RWPE1 (cell line): Measurements from ENCODE around the gene RASGRP4.

Source experiments
- CTCF ChIA-PET: fragments of 350-600 bp; sonication (Branson Sonifier 250); formaldehyde crosslinking; extraction: SDS; loops from one replicate; lab custom pipeline; 2021; lab: Yijun Ruan, JAX
- POLR2A ChIA-PET: fragments of 400-600 bp; formaldehyde crosslinking; extraction: SDS; loops from one replicate; lab custom pipeline; 2020; ENCODE audit warnings: antibody characterized with exemption; ENCODE audit not compliant: low non-redundant PET; lab: Yijun Ruan, JAX
- DNase-seq: peaks from one replicate; pipeline ENCODE4 v3.0.0; 2012; ENCODE audit warnings: low spot score
- H3K27ac ChIP-seq: fragments of 450-650 bp; 2 replicates; pipeline ENCODE4 v1.5.1; 2017
- TF ChIP-seq, protein P1 (sequence below): fragments of 450-650 bp; conservative IDR thresholded peaks from 2 replicates; pipeline ENCODE4 v1.5.1; 2017; ENCODE audit warnings: low read depth, mild to moderate bottlenecking

RASGRP4 gene

DNA sequence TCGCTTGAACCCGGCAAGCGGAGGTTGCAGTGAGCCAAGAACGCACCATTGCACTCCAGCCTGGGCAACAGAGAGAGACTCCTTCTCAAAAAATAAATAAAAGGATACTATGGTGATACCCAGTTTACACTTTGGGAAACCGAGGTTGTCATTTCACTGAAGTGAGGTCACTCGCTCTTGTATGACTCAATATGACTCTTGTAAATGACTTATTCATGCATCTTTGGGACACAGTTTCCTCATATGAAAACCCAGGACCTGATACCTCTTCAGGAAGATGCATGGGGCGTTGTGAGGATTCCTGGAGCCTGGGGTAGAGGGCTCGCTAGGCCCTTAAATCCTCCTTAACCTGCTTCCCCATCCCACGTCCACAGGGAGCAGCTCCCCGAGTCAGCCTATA lies 47.2 kb downstream of the RASGRP4 start:
- no peak overlapping the region for H3K27ac ChIP-seq
- ChIA-PET CTCF (no interaction called here), POLR2A (no interaction called here)
- no peak for DNase-seq
- TF ChIP-seq, protein P1, sequence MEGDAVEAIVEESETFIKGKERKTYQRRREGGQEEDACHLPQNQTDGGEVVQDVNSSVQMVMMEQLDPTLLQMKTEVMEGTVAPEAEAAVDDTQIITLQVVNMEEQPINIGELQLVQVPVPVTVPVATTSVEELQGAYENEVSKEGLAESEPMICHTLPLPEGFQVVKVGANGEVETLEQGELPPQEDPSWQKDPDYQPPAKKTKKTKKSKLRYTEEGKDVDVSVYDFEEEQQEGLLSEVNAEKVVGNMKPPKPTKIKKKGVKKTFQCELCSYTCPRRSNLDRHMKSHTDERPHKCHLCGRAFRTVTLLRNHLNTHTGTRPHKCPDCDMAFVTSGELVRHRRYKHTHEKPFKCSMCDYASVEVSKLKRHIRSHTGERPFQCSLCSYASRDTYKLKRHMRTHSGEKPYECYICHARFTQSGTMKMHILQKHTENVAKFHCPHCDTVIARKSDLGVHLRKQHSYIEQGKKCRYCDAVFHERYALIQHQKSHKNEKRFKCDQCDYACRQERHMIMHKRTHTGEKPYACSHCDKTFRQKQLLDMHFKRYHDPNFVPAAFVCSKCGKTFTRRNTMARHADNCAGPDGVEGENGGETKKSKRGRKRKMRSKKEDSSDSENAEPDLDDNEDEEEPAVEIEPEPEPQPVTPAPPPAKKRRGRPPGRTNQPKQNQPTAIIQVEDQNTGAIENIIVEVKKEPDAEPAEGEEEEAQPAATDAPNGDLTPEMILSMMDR, result no peak

DNA sequence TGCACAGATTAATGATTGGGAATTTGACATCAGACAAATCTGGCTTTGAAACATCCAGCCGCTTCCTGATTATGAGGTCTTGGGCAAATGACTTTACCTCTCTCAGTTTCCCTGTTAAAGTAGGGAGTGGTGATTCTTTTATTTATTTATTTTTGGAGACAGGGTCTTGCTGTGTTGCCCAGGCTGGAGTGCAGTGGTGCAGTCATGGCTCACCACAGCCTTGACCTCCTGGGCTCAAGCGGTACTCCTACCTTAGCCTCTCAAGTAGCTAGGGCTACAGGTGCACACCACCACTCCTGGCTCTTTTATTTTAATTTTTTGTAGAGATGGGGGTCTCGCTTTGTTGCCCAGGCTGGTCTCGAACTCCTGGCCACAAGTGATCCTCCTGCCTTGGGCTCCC lies 49.0 kb downstream of the RASGRP4 start:
- POLR2A ChIA-PET, result no interaction called here
- CTCF ChIA-PET, result interaction anchor here (0.5 kb wide), 1 partner anchor 42 kb away, joined by 3 read pairs; no protein-coding TSS in a partner anchor
- no peak overlapping the region for H3K27ac ChIP-seq
- DNase-seq, result no peak
- TF ChIP-seq, protein P1, result no peak

DNA sequence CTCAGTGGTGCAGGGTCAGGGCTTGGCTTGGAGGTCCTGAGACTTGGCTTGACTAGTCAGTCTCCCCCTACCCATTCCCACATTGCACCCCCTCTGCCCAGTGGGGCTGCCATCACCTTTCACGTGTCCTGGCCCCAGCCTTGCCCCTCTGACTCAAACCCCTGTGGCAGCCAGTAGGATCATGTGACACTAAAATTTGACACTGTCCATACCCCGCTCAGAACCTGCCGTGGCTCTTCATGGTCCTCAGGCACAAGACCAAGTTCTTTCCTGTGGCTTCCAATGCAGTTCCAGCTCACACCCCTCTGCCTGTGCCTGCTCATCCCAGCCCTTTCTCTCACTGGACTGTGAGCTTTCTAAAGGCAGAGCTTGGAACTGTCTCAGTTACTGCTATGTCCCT lies 49.4 kb downstream of the RASGRP4 start:
- DNase-seq, result no peak
- peak overlapping the region; percentile 88 for H3K27ac ChIP-seq
- TF ChIP-seq, protein P1, result no peak
- ChIA-PET POLR2A (interaction anchor here (0.5 kb wide), 1 partner anchor 121 kb away, joined by 3 read pairs; no protein-coding TSS in a partner anchor), CTCF (interaction anchor here (0.6 kb wide), 1 partner anchor 393 kb away, joined by 3 read pairs; no protein-coding TSS in a partner anchor)

DNA sequence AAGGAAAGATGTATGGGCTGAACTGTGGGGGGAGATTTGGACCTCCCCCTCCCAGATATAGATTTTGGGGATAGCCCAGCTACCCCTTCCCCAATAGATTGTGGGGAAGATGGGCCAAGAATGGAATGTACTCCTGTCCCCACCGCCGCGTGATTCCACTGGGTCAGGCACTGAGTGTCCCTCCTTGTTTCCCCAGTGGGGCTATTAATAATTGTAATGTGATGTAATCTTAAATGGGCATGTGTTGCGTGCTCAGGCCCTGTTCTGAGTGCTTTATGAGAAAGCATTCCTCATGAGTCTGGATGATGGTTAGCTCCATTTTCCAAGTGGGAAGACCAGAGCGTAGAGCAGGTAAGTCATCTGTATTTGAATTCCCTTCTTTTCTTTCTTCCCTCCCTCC lies 50.3 kb downstream of the RASGRP4 start:
- TF ChIP-seq, protein P1, result no peak
- POLR2A ChIA-PET, result interaction anchor here (1.9 kb wide), 1 partner anchor 12 kb away, joined by 14 read pairs; the partner anchor contains the start of gene GGN
- H3K27ac ChIP-seq, result peak overlapping the region; percentile 88
- CTCF ChIA-PET, result no interaction called here
- DNase-seq, result no peak

DNA sequence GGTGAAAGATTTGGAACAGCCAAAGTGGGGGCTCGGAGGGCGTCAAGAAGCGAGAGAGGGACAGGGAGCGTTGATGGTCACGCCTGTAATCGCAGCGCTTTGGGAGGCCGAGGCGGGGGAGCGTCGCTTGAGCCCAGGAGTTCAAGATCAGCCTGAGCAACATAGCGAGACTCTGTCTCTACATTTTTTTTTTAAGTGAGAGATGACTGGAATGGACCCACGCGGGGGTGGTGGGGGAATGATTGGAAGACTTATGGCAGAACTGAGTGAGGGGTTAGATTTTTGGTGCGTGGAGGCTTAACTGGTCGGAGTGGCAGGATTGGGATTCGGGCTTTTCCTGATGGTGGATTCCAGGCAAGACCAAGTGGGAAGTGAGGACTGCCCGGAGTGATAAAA lies 50.9 kb downstream of the RASGRP4 start:
- H3K27ac ChIP-seq, result peak overlapping the region; percentile 88
- CTCF ChIA-PET, result interaction anchor here (0.7 kb wide), 1 partner anchor 116 kb away, joined by 4 read pairs; no protein-coding TSS in a partner anchor
- no peak for DNase-seq
- POLR2A ChIA-PET, result interaction anchor here (1.9 kb wide), 1 partner anchor 13 kb away, joined by 14 read pairs; the partner anchor contains the start of gene GGN
- TF ChIP-seq, protein P1, result no peak

DNA sequence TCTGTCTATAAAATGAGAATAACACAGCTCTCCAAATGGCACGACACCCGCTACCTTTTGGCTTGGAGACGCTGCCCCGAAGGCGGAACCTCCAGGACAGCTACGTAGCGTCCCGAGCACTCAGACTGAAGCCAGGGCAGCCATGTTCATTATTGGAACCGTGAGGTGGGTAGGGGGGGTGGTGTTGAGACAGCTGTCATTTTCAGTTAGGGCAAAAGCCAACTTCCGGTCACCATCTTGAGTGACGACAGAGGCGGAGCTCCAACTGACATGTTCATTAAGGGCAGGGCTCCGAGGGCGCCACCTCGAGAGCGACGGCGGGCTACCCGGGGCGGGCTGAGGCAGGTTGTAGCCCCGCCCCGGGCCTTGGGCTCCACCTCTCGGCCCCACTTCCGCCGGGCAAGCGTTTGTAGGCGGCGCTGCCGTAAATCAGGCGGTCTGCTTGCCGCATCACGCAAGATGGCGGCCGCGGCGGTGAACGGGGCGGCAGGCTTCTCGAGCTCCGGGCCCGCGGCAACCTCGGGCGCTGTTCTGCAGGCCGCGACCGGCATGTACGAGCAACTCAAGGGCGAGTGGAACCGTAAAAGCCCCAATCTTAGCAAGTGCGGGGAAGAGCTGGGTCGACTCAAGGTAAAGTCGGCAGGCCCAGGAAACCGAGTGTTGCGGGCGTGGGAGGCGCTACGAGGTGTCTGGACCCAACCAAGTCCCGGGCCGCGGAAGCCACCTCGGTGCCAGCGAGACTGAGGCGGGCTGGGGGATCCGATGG lies 51.5 kb downstream of the RASGRP4 start, which contains the start of gene PSMD8:
Gene PSMD8 (plus strand): TSS at position 240 of the 766 bp plus-strand sequence. CDS start 31 bp downstream, at position 271.
- POLR2A ChIA-PET, result interaction anchor here (0.6 to 1.9 kb wide), 3 partner anchors 13 to 86 kb away, joined by 3 to 14 read pairs (median 3); partner anchors contain the start of gene GGN

More for the DNA sequence above, 51.5 kb downstream of the RASGRP4 start, which contains the start of gene PSMD8:
- CTCF ChIA-PET, result interaction anchor here (0.7 kb wide), 1 partner anchor 116 kb away, joined by 4 read pairs; no protein-coding TSS in a partner anchor
- H3K27ac ChIP-seq, result peak within 1 kb of the TSS; percentile 88
- TF ChIP-seq, protein P1, result no peak
- peak; percentile 97 for DNase-seq
